Activated CD8-positive, alpha-beta memory T cell treated with anti-CD3 and anti-CD28 coated beads for 24 hours (primary cell): Measurements from ENCODE around the gene TRIM67.

Source experiments
- DNase-seq: peaks from one replicate; pipeline ENCODE4 v3.0.0-alpha.2; 2020

Gene TRIM67

GRCh38 chr1:231236938-231237337 is 75.1 kb downstream of the TRIM67 start:
- no peak for DNase-seq

GRCh38 chr1:231238298-231238697 is 76.4 kb downstream of the TRIM67 start:
- no peak for DNase-seq

- DNase-seq = no peak
These were observed 78.6 kb downstream of the TRIM67 start for GRCh38 chr1:231240531-231240882.

- DNase-seq = peak; percentile 96
These were observed 79.3 kb downstream of the TRIM67 start, which contains the start of gene GNPAT for GRCh38 chr1:231240883-231241735. Gene GNPAT, plus strand, starts transcription at chr1:231241212. Its CDS starts 167 bp downstream, at chr1:231241379.

- no peak for DNase-seq
These were observed 79.9 kb downstream of the TRIM67 start for GRCh38 chr1:231241750-231242149.

DNA sequence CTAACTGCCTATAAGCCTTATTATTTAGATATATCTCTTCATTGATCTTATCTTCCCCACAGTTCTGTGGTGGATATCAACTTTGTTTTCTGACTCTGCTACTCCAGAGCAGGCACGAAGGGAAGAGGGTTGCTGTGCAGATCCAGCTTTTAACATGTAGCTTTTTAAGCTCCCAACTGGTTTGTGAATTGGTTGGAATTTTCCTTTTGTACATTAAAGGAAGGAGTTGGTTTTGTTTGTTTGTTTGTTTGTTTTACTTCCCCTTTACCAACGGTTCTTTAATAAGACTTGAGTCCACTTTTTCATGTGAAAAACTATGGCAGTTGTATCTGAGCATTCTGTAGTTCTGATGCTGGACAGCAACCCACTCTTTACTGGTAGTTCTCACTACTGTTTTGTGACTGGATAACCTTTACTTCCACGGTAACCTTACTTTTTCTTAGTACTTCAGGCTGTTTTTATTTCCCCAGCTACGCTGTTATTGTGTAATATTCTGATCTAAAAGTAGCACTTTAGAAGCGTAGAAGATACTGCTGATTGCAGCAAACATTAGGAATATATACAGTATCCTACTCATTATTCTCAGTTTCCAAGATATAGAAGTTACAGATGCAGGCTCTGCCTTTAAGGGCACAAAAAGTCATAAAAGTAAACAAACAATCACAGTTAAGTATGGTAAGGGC is 80.8 kb downstream of the TRIM67 start:
- DNase-seq = no peak

DNA sequence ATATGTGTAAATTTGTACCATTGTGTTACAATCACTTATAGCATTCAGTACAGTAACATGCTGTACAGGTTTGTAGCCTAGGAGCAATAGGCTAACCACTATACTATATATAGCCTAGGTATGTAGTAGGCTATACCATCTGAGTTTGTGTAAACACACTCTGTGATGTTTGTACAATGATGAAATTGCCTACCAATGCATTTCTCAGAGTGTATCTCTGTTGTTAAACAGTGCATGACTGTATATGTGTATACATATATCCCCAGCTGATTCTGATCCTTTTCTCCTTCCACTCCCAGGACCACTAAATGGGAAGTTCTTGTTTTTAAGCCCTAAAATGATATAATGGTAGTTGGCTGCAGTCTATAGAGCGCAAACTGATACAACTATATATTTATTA is 86.9 kb downstream of the TRIM67 start:
- DNase-seq = no peak

DNA sequence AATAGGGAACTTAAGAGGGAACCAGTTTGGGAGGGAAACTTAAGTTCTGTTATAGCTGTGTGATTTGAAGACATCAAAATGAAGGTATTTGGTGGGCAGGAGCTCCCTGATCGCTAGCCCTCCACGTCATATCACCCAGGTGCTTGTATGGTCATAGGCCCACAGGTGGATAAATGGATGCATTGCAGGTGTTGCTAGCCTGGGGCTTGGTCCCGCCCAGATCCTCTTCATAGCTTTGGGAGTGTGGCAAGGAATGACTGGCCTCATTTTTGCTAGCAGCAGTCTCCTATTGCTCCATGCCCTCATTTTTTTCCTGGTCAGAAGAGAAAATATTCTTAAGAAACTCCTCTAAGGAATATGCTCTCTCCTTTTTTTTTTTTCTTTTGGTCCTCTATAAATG is 90.5 kb downstream of the TRIM67 start:
- DNase-seq = no peak

GRCh38 chr1:231260351-231260750 is 98.5 kb downstream of the TRIM67 start:
- DNase-seq = no peak

DNA sequence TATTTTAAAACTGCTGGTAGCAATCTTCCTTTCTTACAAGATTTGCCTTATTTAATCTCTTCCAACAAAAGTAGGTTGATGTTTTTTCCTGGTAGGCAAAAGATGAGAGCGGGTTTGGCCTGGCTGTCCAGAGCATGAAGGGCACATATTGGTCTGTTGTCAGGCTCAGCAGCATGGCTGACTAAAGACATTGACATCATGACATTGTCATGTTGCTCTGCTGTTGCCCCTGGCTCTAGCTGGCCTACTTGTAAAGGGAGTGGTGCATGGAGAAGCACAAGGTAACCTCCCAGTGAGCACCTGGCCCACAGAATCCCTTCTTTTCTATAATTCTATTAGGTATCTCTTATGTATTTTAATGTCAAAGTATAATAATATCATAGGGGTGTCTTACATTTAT is 102.8 kb downstream of the TRIM67 start:
- DNase-seq = no peak

- DNase-seq = no peak
These were observed 103.5 kb downstream of the TRIM67 start for GRCh38 chr1:231265379-231265778.

GRCh38 chr1:231266811-231267322 is 105.0 kb downstream of the TRIM67 start:
- no peak for DNase-seq
